K562 (cell line): Measurements from ENCODE around the gene ATP5F1D. TPM values are rescaled to one million over a fixed set of nuclear protein-coding genes. Genes with fewer than 3 reads are reported as not detected.
A peak's percentile ranks its signal among the peaks of the same experiment; 100 is the strongest.

ENCODE experiments used
- ARNT ChIP-seq, 2 experiments: fragments of 450-650 bp; IDR thresholded peaks; 2 replicates each; pipeline ENCODE4 v1.6.1; 2016; ENCODE audit warnings: mild to moderate bottlenecking in 1 of 2
- CEBPZ ChIP-seq: fragments of 150-350 bp; IDR thresholded peaks from 2 replicates; pipeline ENCODE4 v1.6.1; 2014; ENCODE audit warnings: low read depth, mild to moderate bottlenecking, low read length, borderline replicate concordance
- CHD2 ChIP-seq: IDR thresholded peaks from 2 replicates; pipeline ENCODE4 v1.6.1; 2011; ENCODE audit warnings: low read depth, low read length
- CREB3 ChIP-seq: fragments of 450-650 bp; conservative IDR thresholded peaks from 2 replicates; pipeline ENCODE4 v1.6.1; 2016; ENCODE audit warnings: missing genetic modification characterization, low read depth, mild to moderate bottlenecking, missing compliant biosample characterization, moderate library complexity
- DDX20 ChIP-seq: fragments of 450-650 bp; IDR thresholded peaks from 2 replicates; pipeline ENCODE4 v1.6.1; 2016; ENCODE audit warnings: missing genetic modification characterization, low read depth, mild to moderate bottlenecking, missing compliant biosample characterization, moderate library complexity
- DNMT1 ChIP-seq: fragments of 450-650 bp; IDR thresholded peaks from 2 replicates; pipeline ENCODE4 v1.6.1; 2016; ENCODE audit warnings: antibody characterized with exemption, mild to moderate bottlenecking
- ETV6 ChIP-seq, 3 experiments: fragments of 150-350 bp in 1 of 3; sonication (generic) in 1 of 3; formaldehyde crosslinking in 1 of 3; IDR thresholded peaks; 2 replicates each; pipeline versions ENCODE4 v1.6.1 to v1.8.0; 2014 to 2022; ENCODE audit warnings: borderline replicate concordance in 2 of 3, low read depth in 2 of 3, antibody characterized with exemption in 1 of 3, low read length in 1 of 3, mild to moderate bottlenecking in 1 of 3, missing genetic modification reagents in 1 of 3
- FOXP1 ChIP-seq: sonication (generic); formaldehyde crosslinking; IDR thresholded peaks from 2 replicates; pipeline ENCODE4 v1.8.0; 2022; ENCODE audit warnings: mild to moderate bottlenecking, missing genetic modification reagents
- JUN ChIP-seq, 2 experiments: sonication (generic) in 1 of 2; formaldehyde crosslinking in 1 of 2; IDR thresholded peaks; 2 replicates each; pipeline versions ENCODE4 v1.6.1 to v1.8.0; 2012 to 2022; ENCODE audit warnings: borderline replicate concordance in 2 of 2, mild to moderate bottlenecking in 2 of 2, improper control_type of control experiment in 1 of 2, low read depth in 1 of 2, low read length in 1 of 2, missing genetic modification reagents in 1 of 2
- POU5F1 ChIP-seq: fragments of 150-350 bp; IDR thresholded peaks from 2 replicates; pipeline ENCODE4 v1.6.1; 2014; ENCODE audit warnings: borderline replicate concordance, low read length, low read depth, mild to moderate bottlenecking; ENCODE audit not compliant: partially characterized antibody
- RBM22 ChIP-seq: fragments of 200-400 bp; formaldehyde crosslinking; IDR thresholded peaks from 2 replicates; pipeline ENCODE4 v1.6.1; 2018; ENCODE audit warnings: low read length, low read depth; ENCODE audit not compliant: poor library complexity, severe bottlenecking
- SNAPC5 ChIP-seq: fragments of 250-450 bp; sonication (Bioruptor Pico); IDR thresholded peaks from 2 replicates; pipeline ENCODE4 v1.8.0; 2021; ENCODE audit warnings: moderate library complexity, mild to moderate bottlenecking, inconsistent platforms
- U2AF1 ChIP-seq: fragments of 200-400 bp; formaldehyde crosslinking; optimal IDR thresholded peaks from 2 replicates; pipeline ENCODE3; 2017; ENCODE audit warnings: mild to moderate bottlenecking, low read depth, low read length, moderate library complexity
- U2AF2 ChIP-seq: fragments of 200-400 bp; formaldehyde crosslinking; optimal IDR thresholded peaks from 2 replicates; pipeline ENCODE3; 2017; ENCODE audit warnings: low read depth, mild to moderate bottlenecking, low read length
- ZFPM2 ChIP-seq: fragments of 250-450 bp; sonication (Bioruptor Pico); IDR thresholded peaks from 2 replicates; pipeline ENCODE4 v1.5.1; 2022; ENCODE audit warnings: mild to moderate bottlenecking
- ZHX1 ChIP-seq: fragments of 150-350 bp; conservative IDR thresholded peaks from 2 replicates; pipeline ENCODE4 v1.6.1; 2014; ENCODE audit warnings: low read length
- ZNF778 ChIP-seq: fragments of 450-650 bp; formaldehyde crosslinking; IDR thresholded peaks from 2 replicates; pipeline ENCODE4 v1.4.0; 2020; ENCODE audit warnings: mild to moderate bottlenecking, moderate library complexity
- ZNF785 ChIP-seq: fragments of 250-450 bp; sonication (Bioruptor Pico); IDR thresholded peaks from 2 replicates; pipeline ENCODE4 v1.4.0; 2020; ENCODE audit warnings: mild to moderate bottlenecking
- polyA plus RNA-seq, 8 experiments: library from polyadenylated mRNA; depleted of rRNA in 4 of 8; stranded (reverse) in 5 of 8; unstranded in 3 of 8; fragments of >200 nt; fragmentation: Nextera tagmentation in 2 of 8; fragmentation: Illumina TruSeq in 1 of 8; extraction: Ambion mirVana in 2 of 8; extraction: Trizol in 1 of 8; gene quantifications; 2 replicates each; pipeline versions ENCODE4 v1.2.1 to v1.2.3, GENCODE V29; 2011 to 2014; ENCODE audit warnings: inconsistent platforms in 1 of 8, missing spikeins in 1 of 8
- total RNA-seq, 7 experiments: library from RNA; depleted of rRNA in 6 of 7; stranded (reverse); fragments of >200 nt in 6 of 7; fragmentation: Illumina TruSeq in 2 of 7; extraction: Trizol in 2 of 7; gene quantifications; 2 replicates each; pipeline versions ENCODE4 v1.2.1 to v1.2.3, GENCODE V29; 2011 to 2021; ENCODE audit warnings: low replicate concordance in 1 of 7

ATP5F1D gene
- total and polyA plus RNA-seq, 9 of the 15 experiments (the other 6 are each of a cell fraction or from before 2014, with no cell fraction given) = 3.9 to 409 (median 36.8) TPM

- no peak for TF ChIP-seq CREB3 (tag)
- TF ChIP-seq ZHX1 = no peak
- no peak for TF ChIP-seq DNMT1
- TF ChIP-seq ARNT (IDR thresholded peaks at IDR 0.05) = no peak
- TF ChIP-seq CHD2 = no peak; the same call in 1 of the 2 replicates
- peak; percentile 25 for TF ChIP-seq RBM22
- TF ChIP-seq POU5F1 = no peak
- TF ChIP-seq ZNF778 (CRISPR knock-in tag) = no peak
- TF ChIP-seq U2AF2 = no peak
- TF ChIP-seq JUN (IDR thresholded peaks at IDR 0.05; ENCODE audit: borderline replicate concordance, low read depth, low read length) = no peak
- no peak for TF ChIP-seq JUN (CRISPR knock-in tag; IDR thresholded peaks at IDR 0.05; ENCODE audit: borderline replicate concordance)
- no peak for TF ChIP-seq ETV6 (IDR thresholded peaks at IDR 0.05; ENCODE audit: borderline replicate concordance in 1 of 2, low read depth in 2 of 2, low read length in 1 of 2)
- no peak for TF ChIP-seq ETV6 (CRISPR knock-in tag; IDR thresholded peaks at IDR 0.05; ENCODE audit: borderline replicate concordance)
- peak; percentile 14; the same call in 1 of the 2 replicates for TF ChIP-seq ZFPM2 (CRISPR knock-in tag)
- no peak for TF ChIP-seq ZNF785 (CRISPR knock-in tag)
- TF ChIP-seq DDX20 (tag) = no peak
- TF ChIP-seq FOXP1 (CRISPR knock-in tag) = no peak
- TF ChIP-seq U2AF1 = no peak
- TF ChIP-seq CEBPZ = no peak
- TF ChIP-seq SNAPC5 (CRISPR knock-in tag) = no peak
Observed at GRCh38 chr19:1274081-1274851, 32.7 kb downstream of the ATP5F1D start (continued).
